HepG2 (cell line): Measurements from ENCODE around the gene HJURP. TPM values are rescaled to one million over a fixed set of nuclear protein-coding genes. Genes with fewer than 3 reads are reported as not detected.
A peak's percentile ranks its signal among the peaks of the same experiment; 100 is the strongest.

Experiments used
- ARID2 ChIP-seq: sonication (generic); formaldehyde crosslinking; IDR thresholded peaks from 2 replicates; pipeline ENCODE4 v1.8.1; 2022; ENCODE audit warnings: mild to moderate bottlenecking, missing genetic modification reagents, borderline replicate concordance
- FOXP4 ChIP-seq: sonication (generic); formaldehyde crosslinking; IDR thresholded peaks from 2 replicates; pipeline ENCODE4 v1.4.0; 2020; ENCODE audit warnings: missing genetic modification reagents
- JARID2 ChIP-seq: sonication (generic); formaldehyde crosslinking; IDR thresholded peaks from 2 replicates; pipeline ENCODE4 v1.8.1; 2023; ENCODE audit warnings: missing genetic modification reagents, inconsistent platforms; ENCODE audit not compliant: insufficient replicate concordance
- MATR3 ChIP-seq: sonication (generic); formaldehyde crosslinking; IDR thresholded peaks from 2 replicates; pipeline ENCODE4 v1.4.0; 2020; ENCODE audit warnings: missing genetic modification reagents
- MAZ ChIP-seq, 2 experiments: sonication (generic) in 1 of 2; formaldehyde crosslinking in 1 of 2; IDR thresholded peaks; 2 replicates each; pipeline versions ENCODE4 v1.5.0 to v1.6.1; 2012 to 2020; ENCODE audit warnings: low read depth in 2 of 2, mild to moderate bottlenecking in 2 of 2, borderline replicate concordance in 1 of 2, improper control_type of control experiment in 1 of 2, low read length in 1 of 2, missing genetic modification reagents in 1 of 2, moderate library complexity in 1 of 2
- MTF1 ChIP-seq: sonication (generic); formaldehyde crosslinking; IDR thresholded peaks from 2 replicates; pipeline ENCODE4 v1.5.0; 2020; ENCODE audit warnings: missing genetic modification reagents
- RBM39 ChIP-seq: fragments of 200-400 bp; formaldehyde crosslinking; IDR thresholded peaks from one replicate; pipeline ENCODE4 v1.6.1; 2018; ENCODE audit warnings: antibody characterized with exemption, mild to moderate bottlenecking, low read depth, low read length; ENCODE audit not compliant: poor library complexity, severe bottlenecking
- SAP130 ChIP-seq: IDR thresholded peaks from 2 replicates; pipeline ENCODE4 v1.6.1; 2016; ENCODE audit warnings: low read depth
- SIN3B ChIP-seq: fragments of 150-350 bp; IDR thresholded peaks from 2 replicates; pipeline ENCODE4 v1.6.1; 2014; ENCODE audit warnings: low read length
- SMC3 ChIP-seq: IDR thresholded peaks from 2 replicates; pipeline ENCODE4 v1.6.1; 2011; ENCODE audit warnings: low read length, improper control_type of control experiment
- ZNF816 ChIP-seq: sonication (generic); formaldehyde crosslinking; IDR thresholded peaks from 2 replicates; pipeline ENCODE4 v1.8.0; 2022; ENCODE audit warnings: missing genetic modification reagents, mild to moderate bottlenecking, borderline replicate concordance
- polyA plus RNA-seq, 8 experiments: library from polyadenylated mRNA; depleted of rRNA in 3 of 8; stranded (reverse) in 7 of 8; unstranded in 1 of 8; fragments of >200 nt; fragmentation: Illumina TruSeq in 4 of 8; extraction: Trizol in 4 of 8; gene quantifications; 2 replicates each; pipeline versions ENCODE4 v1.2.1 to v1.2.3, GENCODE V29; 2011 to 2016; ENCODE audit warnings: low read depth in 4 of 8, missing spikeins in 1 of 8, mixed read lengths in 1 of 8; ENCODE audit not compliant: insufficient read depth in 1 of 8
- total RNA-seq, 5 experiments: library from RNA; depleted of rRNA; stranded (reverse); fragments of >200 nt; fragmentation: Illumina TruSeq; extraction: Trizol; gene quantifications; 2 replicates each; pipeline ENCODE4 v1.2.3, GENCODE V29; 2016; ENCODE audit warnings: low read depth in 1 of 5
- TF ChIP-seq, protein P1 (sequence below): sonication (generic); formaldehyde crosslinking; IDR thresholded peaks from 2 replicates; pipeline ENCODE4 v1.4.0; 2020; ENCODE audit warnings: missing genetic modification reagents
- TF ChIP-seq, protein P2 (sequence below): sonication (generic); formaldehyde crosslinking; IDR thresholded peaks from 2 replicates; pipeline ENCODE4 v1.4.0; 2020; ENCODE audit warnings: missing genetic modification reagents
- TF ChIP-seq, protein P3 (sequence below): conservative IDR thresholded peaks from 2 replicates; pipeline ENCODE4 v1.6.1; 2018; ENCODE audit warnings: missing genetic modification reagents
- TF ChIP-seq, protein P4 (sequence below): sonication (generic); formaldehyde crosslinking; IDR thresholded peaks from 2 replicates; pipeline ENCODE4 v1.5.1; 2020; ENCODE audit warnings: missing genetic modification reagents, mild to moderate bottlenecking, borderline replicate concordance

HJURP gene
- total and polyA plus RNA-seq, 2 of the 13 experiments (the other 11 are each of a cell fraction or from before 2014, with no cell fraction given), result 36.3 to 43.9 TPM

GRCh38 chr2:233854241-233854981 lies at the start of gene HJURP (continued):
- TF ChIP-seq, protein P1, sequence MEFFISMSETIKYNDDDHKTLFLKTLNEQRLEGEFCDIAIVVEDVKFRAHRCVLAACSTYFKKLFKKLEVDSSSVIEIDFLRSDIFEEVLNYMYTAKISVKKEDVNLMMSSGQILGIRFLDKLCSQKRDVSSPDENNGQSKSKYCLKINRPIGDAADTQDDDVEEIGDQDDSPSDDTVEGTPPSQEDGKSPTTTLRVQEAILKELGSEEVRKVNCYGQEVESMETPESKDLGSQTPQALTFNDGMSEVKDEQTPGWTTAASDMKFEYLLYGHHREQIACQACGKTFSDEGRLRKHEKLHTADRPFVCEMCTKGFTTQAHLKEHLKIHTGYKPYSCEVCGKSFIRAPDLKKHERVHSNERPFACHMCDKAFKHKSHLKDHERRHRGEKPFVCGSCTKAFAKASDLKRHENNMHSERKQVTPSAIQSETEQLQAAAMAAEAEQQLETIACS (CRISPR knock-in tag), result peak; percentile 23; the same call in 1 of the 2 replicates
- TF ChIP-seq MTF1 (CRISPR knock-in tag) (no peak), FOXP4 (peak; percentile 25; the same call in 1 of the 2 replicates), MAZ (IDR thresholded peaks at IDR 0.05; ENCODE audit: borderline replicate concordance, low read depth, low read length) (0 out of 2 replicates have a peak, but pooled peaks have one; percentile 12), MAZ (CRISPR knock-in tag; IDR thresholded peaks at IDR 0.05; ENCODE audit: low read depth) (peak; percentile 73), SAP130 (CRISPR knock-in tag) (peak; percentile 100), SMC3 (no peak), RBM39 (peak; percentile 70), MATR3 (CRISPR knock-in tag) (peak; percentile 76; the same call in 1 of the 2 replicates), ZNF816 (no peak; the same call in 1 of the 2 replicates), SIN3B (peak; percentile 97), ARID2 (CRISPR knock-in tag) (peak; percentile 96), JARID2 (CRISPR knock-in tag) (no peak)
- TF ChIP-seq, protein P2, sequence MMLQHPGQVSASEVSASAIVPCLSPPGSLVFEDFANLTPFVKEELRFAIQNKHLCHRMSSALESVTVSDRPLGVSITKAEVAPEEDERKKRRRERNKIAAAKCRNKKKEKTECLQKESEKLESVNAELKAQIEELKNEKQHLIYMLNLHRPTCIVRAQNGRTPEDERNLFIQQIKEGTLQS (CRISPR knock-in tag), result peak; percentile 55; the same call in 1 of the 2 replicates
- TF ChIP-seq, protein P3, sequence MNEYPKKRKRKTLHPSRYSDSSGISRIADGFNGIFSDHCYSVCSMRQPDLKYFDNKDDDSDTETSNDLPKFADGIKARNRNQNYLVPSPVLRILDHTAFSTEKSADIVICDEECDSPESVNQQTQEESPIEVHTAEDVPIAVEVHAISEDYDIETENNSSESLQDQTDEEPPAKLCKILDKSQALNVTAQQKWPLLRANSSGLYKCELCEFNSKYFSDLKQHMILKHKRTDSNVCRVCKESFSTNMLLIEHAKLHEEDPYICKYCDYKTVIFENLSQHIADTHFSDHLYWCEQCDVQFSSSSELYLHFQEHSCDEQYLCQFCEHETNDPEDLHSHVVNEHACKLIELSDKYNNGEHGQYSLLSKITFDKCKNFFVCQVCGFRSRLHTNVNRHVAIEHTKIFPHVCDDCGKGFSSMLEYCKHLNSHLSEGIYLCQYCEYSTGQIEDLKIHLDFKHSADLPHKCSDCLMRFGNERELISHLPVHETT, result 0 out of 2 replicates have a peak, but pooled peaks have one; percentile 40
- TF ChIP-seq, protein P4, sequence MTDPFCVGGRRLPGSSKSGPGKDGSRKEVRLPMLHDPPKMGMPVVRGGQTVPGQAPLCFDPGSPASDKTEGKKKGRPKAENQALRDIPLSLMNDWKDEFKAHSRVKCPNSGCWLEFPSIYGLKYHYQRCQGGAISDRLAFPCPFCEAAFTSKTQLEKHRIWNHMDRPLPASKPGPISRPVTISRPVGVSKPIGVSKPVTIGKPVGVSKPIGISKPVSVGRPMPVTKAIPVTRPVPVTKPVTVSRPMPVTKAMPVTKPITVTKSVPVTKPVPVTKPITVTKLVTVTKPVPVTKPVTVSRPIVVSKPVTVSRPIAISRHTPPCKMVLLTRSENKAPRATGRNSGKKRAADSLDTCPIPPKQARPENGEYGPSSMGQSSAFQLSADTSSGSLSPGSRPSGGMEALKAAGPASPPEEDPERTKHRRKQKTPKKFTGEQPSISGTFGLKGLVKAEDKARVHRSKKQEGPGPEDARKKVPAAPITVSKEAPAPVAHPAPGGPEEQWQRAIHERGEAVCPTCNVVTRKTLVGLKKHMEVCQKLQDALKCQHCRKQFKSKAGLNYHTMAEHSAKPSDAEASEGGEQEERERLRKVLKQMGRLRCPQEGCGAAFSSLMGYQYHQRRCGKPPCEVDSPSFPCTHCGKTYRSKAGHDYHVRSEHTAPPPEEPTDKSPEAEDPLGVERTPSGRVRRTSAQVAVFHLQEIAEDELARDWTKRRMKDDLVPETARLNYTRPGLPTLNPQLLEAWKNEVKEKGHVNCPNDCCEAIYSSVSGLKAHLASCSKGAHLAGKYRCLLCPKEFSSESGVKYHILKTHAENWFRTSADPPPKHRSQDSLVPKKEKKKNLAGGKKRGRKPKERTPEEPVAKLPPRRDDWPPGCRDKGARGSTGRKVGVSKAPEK (CRISPR knock-in tag), result 0 out of 2 replicates have a peak, but pooled peaks have one; percentile 33
- TF ChIP-seq, all 625 proteins: peak for 306
